ENCODE data around the gene KIAA1614.

DNA sequence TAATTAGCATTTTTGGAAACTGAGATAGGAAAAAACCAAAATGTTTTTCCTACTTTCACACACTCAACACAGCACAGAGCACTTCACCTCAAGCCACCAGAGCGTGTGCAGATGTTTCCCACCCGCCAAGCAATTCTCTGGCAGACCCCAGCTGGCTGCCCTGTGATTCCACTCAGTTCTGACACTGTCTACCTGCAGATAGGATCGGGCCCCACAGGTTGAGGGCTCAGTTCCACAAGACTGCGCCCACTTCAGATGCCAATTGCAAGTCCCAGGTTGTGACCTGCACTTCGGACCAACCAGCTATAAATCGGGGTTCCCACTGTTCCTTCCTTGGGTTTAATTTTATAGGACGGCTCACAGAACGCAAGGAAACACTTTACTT, 9.9 kb downstream of the KIAA1614 start:
- TF ChIP-seq EP300 (IDR thresholded peaks at IDR 0.05; ENCODE audit: borderline replicate concordance in 1 of 2, low read depth in 1 of 2, low read length in 1 of 2) = no peak
- TF ChIP-seq, protein P1, sequence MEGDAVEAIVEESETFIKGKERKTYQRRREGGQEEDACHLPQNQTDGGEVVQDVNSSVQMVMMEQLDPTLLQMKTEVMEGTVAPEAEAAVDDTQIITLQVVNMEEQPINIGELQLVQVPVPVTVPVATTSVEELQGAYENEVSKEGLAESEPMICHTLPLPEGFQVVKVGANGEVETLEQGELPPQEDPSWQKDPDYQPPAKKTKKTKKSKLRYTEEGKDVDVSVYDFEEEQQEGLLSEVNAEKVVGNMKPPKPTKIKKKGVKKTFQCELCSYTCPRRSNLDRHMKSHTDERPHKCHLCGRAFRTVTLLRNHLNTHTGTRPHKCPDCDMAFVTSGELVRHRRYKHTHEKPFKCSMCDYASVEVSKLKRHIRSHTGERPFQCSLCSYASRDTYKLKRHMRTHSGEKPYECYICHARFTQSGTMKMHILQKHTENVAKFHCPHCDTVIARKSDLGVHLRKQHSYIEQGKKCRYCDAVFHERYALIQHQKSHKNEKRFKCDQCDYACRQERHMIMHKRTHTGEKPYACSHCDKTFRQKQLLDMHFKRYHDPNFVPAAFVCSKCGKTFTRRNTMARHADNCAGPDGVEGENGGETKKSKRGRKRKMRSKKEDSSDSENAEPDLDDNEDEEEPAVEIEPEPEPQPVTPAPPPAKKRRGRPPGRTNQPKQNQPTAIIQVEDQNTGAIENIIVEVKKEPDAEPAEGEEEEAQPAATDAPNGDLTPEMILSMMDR (IDR thresholded peaks at IDR 0.05) = no peak
- no peak for TF ChIP-seq RAD21 (IDR thresholded peaks at IDR 0.05; ENCODE audit: low read length)
- TF ChIP-seq MXI1 (IDR thresholded peaks at IDR 0.05; ENCODE audit: low read depth, low read length) = no peak
- no peak for TF ChIP-seq RXRA (IDR thresholded peaks at IDR 0.05; ENCODE audit: borderline replicate concordance, low read depth)
- no peak for TF ChIP-seq POLR2AphosphoS5 (IDR thresholded peaks at IDR 0.05; ENCODE audit: low read depth, low read length)
- TF ChIP-seq, protein P2, sequence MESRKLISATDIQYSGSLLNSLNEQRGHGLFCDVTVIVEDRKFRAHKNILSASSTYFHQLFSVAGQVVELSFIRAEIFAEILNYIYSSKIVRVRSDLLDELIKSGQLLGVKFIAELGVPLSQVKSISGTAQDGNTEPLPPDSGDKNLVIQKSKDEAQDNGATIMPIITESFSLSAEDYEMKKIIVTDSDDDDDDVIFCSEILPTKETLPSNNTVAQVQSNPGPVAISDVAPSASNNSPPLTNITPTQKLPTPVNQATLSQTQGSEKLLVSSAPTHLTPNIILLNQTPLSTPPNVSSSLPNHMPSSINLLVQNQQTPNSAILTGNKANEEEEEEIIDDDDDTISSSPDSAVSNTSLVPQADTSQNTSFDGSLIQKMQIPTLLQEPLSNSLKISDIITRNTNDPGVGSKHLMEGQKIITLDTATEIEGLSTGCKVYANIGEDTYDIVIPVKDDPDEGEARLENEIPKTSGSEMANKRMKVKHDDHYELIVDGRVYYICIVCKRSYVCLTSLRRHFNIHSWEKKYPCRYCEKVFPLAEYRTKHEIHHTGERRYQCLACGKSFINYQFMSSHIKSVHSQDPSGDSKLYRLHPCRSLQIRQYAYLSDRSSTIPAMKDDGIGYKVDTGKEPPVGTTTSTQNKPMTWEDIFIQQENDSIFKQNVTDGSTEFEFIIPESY (IDR thresholded peaks at IDR 0.05; ENCODE audit: borderline replicate concordance, low read depth) = no peak
- no peak for TF ChIP-seq TAF1 (IDR thresholded peaks at IDR 0.05; ENCODE audit: borderline replicate concordance, low read depth, low read length)
- TF ChIP-seq, protein P3, sequence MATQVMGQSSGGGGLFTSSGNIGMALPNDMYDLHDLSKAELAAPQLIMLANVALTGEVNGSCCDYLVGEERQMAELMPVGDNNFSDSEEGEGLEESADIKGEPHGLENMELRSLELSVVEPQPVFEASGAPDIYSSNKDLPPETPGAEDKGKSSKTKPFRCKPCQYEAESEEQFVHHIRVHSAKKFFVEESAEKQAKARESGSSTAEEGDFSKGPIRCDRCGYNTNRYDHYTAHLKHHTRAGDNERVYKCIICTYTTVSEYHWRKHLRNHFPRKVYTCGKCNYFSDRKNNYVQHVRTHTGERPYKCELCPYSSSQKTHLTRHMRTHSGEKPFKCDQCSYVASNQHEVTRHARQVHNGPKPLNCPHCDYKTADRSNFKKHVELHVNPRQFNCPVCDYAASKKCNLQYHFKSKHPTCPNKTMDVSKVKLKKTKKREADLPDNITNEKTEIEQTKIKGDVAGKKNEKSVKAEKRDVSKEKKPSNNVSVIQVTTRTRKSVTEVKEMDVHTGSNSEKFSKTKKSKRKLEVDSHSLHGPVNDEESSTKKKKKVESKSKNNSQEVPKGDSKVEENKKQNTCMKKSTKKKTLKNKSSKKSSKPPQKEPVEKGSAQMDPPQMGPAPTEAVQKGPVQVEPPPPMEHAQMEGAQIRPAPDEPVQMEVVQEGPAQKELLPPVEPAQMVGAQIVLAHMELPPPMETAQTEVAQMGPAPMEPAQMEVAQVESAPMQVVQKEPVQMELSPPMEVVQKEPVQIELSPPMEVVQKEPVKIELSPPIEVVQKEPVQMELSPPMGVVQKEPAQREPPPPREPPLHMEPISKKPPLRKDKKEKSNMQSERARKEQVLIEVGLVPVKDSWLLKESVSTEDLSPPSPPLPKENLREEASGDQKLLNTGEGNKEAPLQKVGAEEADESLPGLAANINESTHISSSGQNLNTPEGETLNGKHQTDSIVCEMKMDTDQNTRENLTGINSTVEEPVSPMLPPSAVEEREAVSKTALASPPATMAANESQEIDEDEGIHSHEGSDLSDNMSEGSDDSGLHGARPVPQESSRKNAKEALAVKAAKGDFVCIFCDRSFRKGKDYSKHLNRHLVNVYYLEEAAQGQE (IDR thresholded peaks at IDR 0.05; ENCODE audit: low read depth, low read length) = no peak
- no peak for TF ChIP-seq SMC3 (IDR thresholded peaks at IDR 0.05; ENCODE audit: low read depth, low read length)
- no peak for TF ChIP-seq CHD2 (IDR thresholded peaks at IDR 0.05; ENCODE audit: low read length, partially characterized antibody)
- no peak for TF ChIP-seq GABPA (IDR thresholded peaks at IDR 0.05; ENCODE audit: low read depth)
